Naive thymus-derived CD8-positive, alpha-beta T cell (primary cell): ENCODE measurements around the gene RPL18A. TPM values are rescaled to one million over a fixed set of nuclear protein-coding genes. Genes with fewer than 3 reads are reported as not detected.
"Not testable (repeated sequence)": the region's sequence is repeated elsewhere in the genome, so short reads cannot be mapped to it uniquely, and the experiment has no call there.

ENCODE experiments used
- ATAC-seq, 2 donors: fragments of 150-1000 bp; cut with Tn5 transposase in 1 of 2; sonication (Bioruptor Pico), chemical (Tn5 transposase) in 1 of 2; 1 replicate in 1 of 2; 2 replicates in 1 of 2; pipeline ENCODE4 v1.10.0; 2021; ENCODE audit warnings: mild to moderate bottlenecking in 2 of 2, moderate library complexity in 2 of 2
- POLR2A ChIA-PET: fragments of 350-600 bp; sonication (Branson Sonifier 250); formaldehyde crosslinking; loops from one replicate; lab custom pipeline; 2021; ENCODE audit warnings: antibody characterized with exemption; lab: Charles Lee
- DNase-seq, 10 donors: peaks; one replicate each; pipeline versions ENCODE4 v3.0.0 to v3.0.0-alpha.2; 2020 to 2022
- H3K27ac Mint-ChIP-seq, 10 donors: one replicate each; pipeline ENCODE4 v1.8.0; 2020 to 2022; ENCODE audit warnings: mild to moderate bottlenecking in 10 of 10, mixed read lengths in 10 of 10, moderate library complexity in 4 of 10, inconsistent platforms in 1 of 10
- H3K27me3 Mint-ChIP-seq, 5 donors: one replicate each; pipeline ENCODE4 v1.8.0; 2021 to 2022; ENCODE audit warnings: mixed read lengths in 5 of 5
- H3K36me3 Mint-ChIP-seq, 3 donors: one replicate each; pipeline ENCODE4 v1.8.0; 2020 to 2022; ENCODE audit warnings: mixed read lengths in 3 of 3, mild to moderate bottlenecking in 2 of 3, inconsistent platforms in 1 of 3
- H3K4me1 Mint-ChIP-seq, 4 donors: one replicate each; pipeline ENCODE4 v1.8.0; 2021 to 2022; ENCODE audit warnings: mixed read lengths in 4 of 4
- H3K4me3 Mint-ChIP-seq, 10 donors: one replicate each; pipeline ENCODE4 v1.8.0; 2020 to 2022; ENCODE audit warnings: mild to moderate bottlenecking in 10 of 10, mixed read lengths in 10 of 10, moderate library complexity in 6 of 10, inconsistent platforms in 1 of 10
- H3K9me3 Mint-ChIP-seq, 9 donors: one replicate each; pipeline ENCODE4 v1.8.0; 2020 to 2022; ENCODE audit warnings: mixed read lengths in 9 of 9, mild to moderate bottlenecking in 3 of 9, inconsistent platforms in 1 of 9, moderate library complexity in 1 of 9
- polyA plus RNA-seq, 3 donors: library from polyadenylated mRNA; unstranded; fragments of 300-500 nt; fragmentation: Illumina TruSeq; gene quantifications; one replicate each; pipeline ENCODE4 v1.2.3, GENCODE V29; 2021
- total RNA-seq, 8 experiments: library from RNA in 2 of 8; stranded (reverse) in 2 of 8; gene quantifications; one replicate each; pipeline ENCODE4 v1.2.3 and lab custom pipeline; 2021 to 2026

The RPL18A gene
- total and polyA plus RNA-seq, 5 experiments from 2014 or later: 2,924 to 4,859 (median 3,790) TPM

GRCh38 chr19:17871878-17872250, 12.2 kb downstream of the RPL18A start, which contains the start of gene SLC5A5:
TSS of gene SLC5A5 (plus strand) at chr19:17871945. CDS start at chr19:17872320, 375 bp downstream.
- DNase-seq: peak in 1 of 10 donors; percentile 27
- ATAC-seq: peak; percentile 20 to 31
- peaks cover 2 to 30% (median 17%) of the 10 kb centered on the region in 4 donors for H3K4me1 Mint-ChIP-seq
- POLR2A ChIA-PET: interaction anchor here (0.8 to 4.5 kb wide), 5 partner anchors 9 to 66 kb away, joined by 3 to 48 read pairs (median 8); partner anchors contain the start of genes CCDC124 and RPL18A
- H3K27ac Mint-ChIP-seq: peak within 1 kb of the TSS in 7 of 10 donors; percentile 40 to 85 (median 60)
- H3K9me3 Mint-ChIP-seq: no peaks in the 10 kb centered on the region
- peak within 1 kb of the TSS; percentile 78 to 88 (median 84) for H3K4me3 Mint-ChIP-seq
- no peaks in the 10 kb centered on the region for H3K36me3 Mint-ChIP-seq
- H3K27me3 Mint-ChIP-seq: peaks cover 0 to 2% (median 0%) of the 10 kb centered on the region in 5 donors

DNA sequence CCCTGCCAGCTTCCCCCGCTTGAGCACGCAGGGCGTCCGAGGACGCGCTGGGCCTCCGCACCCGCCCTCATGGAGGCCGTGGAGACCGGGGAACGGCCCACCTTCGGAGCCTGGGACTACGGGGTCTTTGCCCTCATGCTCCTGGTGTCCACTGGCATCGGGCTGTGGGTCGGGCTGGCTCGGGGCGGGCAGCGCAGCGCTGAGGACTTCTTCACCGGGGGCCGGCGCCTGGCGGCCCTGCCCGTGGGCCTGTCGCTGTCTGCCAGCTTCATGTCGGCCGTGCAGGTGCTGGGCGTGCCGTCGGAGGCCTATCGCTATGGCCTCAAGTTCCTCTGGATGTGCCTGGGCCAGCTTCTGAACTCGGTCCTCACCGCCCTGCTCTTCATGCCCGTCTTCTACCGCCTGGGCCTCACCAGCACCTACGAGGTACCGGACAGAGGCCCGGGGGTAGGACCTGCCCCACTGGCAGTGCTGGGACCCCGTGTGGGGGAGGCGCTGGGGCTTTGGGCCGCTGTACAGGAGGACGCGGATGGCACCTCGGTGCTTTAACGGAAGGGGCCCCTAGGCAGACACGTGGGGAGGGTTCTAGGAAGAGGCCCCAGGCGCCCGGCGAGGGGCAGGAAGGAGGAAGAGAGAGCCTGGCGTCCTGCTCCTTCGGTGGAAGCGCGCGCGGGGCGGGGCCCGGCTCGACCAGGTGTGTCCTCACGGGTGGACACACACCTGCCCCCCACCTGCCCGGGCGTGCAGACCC, 12.7 kb downstream of the RPL18A start:
- Mint-ChIP-seq H3K9me3 (no peaks in the 10 kb centered on the region), H3K27me3 (peaks cover 0 to 2% (median 0%) of the 10 kb centered on the region in 5 donors), H3K27ac (peak overlapping the region in 4 of 10 donors; percentile 40 to 85 (median 54)), H3K36me3 (no peaks in the 10 kb centered on the region), H3K4me3 (peak overlapping the region; percentile 59 to 87 (median 82)), H3K4me1 (peaks cover 2 to 30% (median 17%) of the 10 kb centered on the region in 4 donors)
- ATAC-seq: peak; percentile 24 to 33
- POLR2A ChIA-PET: interaction anchor here (0.8 to 4.5 kb wide), 5 partner anchors 9 to 65 kb away, joined by 3 to 48 read pairs (median 8); partner anchors contain the start of genes CCDC124 and RPL18A
- peak in 6 of 10 donors; percentile 25 to 68 (median 34) for DNase-seq

DNA sequence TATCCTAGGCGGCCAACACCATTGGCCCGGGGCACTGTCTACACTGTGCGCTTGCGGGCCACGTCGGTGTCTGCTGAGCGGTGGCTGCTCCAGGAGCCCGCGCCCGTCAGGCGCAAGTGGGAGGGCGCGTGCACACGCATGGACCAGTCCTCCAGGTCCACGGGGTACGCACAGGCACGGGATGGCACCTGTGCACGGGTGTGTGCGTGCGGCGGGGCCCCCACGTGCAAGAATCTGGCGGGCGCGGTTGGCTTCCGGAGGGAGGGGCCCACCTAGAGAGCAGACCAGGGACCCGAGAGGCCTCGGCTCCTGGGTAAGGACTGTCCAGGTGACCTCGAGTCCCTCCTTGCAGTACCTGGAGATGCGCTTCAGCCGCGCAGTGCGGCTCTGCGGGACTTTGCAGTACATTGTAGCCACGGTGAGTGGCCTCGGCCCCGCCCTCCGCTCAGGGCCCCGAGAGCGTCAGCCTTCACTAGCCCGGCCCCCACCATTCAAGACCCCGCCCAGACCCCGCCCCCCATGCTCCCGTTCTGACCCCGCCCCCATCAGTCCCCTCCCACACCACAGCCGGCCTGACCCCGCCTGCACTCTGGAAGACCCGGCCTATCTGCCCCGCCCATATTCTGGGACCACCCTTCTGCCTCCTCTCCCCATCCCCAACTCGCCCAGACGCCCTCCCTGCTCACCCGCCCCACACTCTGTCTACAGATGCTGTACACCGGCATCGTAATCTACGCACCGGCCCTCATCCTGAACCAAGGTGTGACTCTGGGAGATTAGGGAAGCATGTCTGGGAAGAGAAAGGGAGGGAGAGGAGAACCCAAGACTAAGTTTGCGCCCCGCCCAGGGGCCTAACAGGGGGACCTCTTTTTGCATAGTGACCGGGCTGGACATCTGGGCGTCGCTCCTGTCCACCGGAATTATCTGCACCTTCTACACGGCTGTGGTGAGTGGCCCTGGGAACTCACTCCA, 14.4 kb downstream of the RPL18A start:
- Mint-ChIP-seq H3K27me3 (peaks cover 0 to 2% (median 0%) of the 10 kb centered on the region in 5 donors), H3K27ac (peak overlapping the region in 8 of 10 donors; percentile 25 to 92 (median 76)), H3K4me3 (peak overlapping the region; percentile 69 to 89 (median 80)), H3K36me3 (no peaks in the 10 kb centered on the region), H3K4me1 (peaks cover 2 to 30% (median 17%) of the 10 kb centered on the region in 4 donors), H3K9me3 (no peaks in the 10 kb centered on the region)
- POLR2A ChIA-PET: interaction anchor here (1.1 to 4.5 kb wide), 2 partner anchors 14 to 59 kb away, joined by 5 to 48 read pairs; partner anchors contain the start of genes CCDC124 and RPL18A
- ATAC-seq: peak; percentile 74 to 81
- DNase-seq: peak; percentile 49 to 83 (median 68)

GRCh38 chr19:17874758-17875135, 15.0 kb downstream of the RPL18A start:
- Mint-ChIP-seq H3K4me1 (peaks cover 2 to 30% (median 17%) of the 10 kb centered on the region in 4 donors), H3K36me3 (no peaks in the 10 kb centered on the region), H3K4me3 (peak overlapping the region; percentile 65 to 89 (median 74)), H3K27ac (peak overlapping the region in 4 of 10 donors; percentile 15 to 78 (median 62)), H3K9me3 (no peaks in the 10 kb centered on the region), H3K27me3 (peaks cover 0 to 2% (median 0%) of the 10 kb centered on the region in 5 donors)
- no peak for ATAC-seq
- DNase-seq: no peak
- POLR2A ChIA-PET: interaction anchor here (1.1 kb wide), 1 partner anchor 58 kb away, joined by 5 read pairs; the partner anchor contains the start of gene CCDC124

DNA sequence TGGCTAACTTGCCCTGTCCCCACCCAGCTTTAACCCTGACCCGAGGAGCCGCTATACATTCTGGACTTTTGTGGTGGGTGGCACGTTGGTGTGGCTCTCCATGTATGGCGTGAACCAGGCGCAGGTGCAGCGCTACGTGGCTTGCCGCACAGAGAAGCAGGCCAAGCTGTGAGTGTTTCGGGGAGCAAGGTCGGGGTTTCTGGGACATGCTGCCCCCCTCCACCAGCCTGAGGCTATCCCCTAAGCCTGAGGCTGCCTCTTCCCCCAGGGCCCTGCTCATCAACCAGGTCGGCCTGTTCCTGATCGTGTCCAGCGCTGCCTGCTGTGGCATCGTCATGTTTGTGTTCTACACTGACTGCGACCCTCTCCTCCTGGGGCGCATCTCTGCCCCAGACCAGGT, 18.0 kb downstream of the RPL18A start:
- Mint-ChIP-seq H3K9me3 (no peaks in the 10 kb centered on the region), H3K4me3 (no peak overlapping the region), H3K27ac (peak overlapping the region in 2 of 10 donors; percentile 25 to 59), H3K27me3 (no peaks in the 10 kb centered on the region), H3K36me3 (no peaks in the 10 kb centered on the region), H3K4me1 (peaks cover 0 to 12% (median 8%) of the 10 kb centered on the region in 4 donors)
- DNase-seq: no peak
- ATAC-seq: no peak
- POLR2A ChIA-PET: no interaction called here

GRCh38 chr19:17879466-17879865, 19.8 kb downstream of the RPL18A start:
- no peaks in the 10 kb centered on the region for H3K27me3 Mint-ChIP-seq
- no peak overlapping the region for H3K27ac Mint-ChIP-seq
- no peaks in the 10 kb centered on the region for H3K36me3 Mint-ChIP-seq
- POLR2A ChIA-PET: interaction anchor here (1.1 kb wide), 1 partner anchor 53 kb away, joined by 3 read pairs; the partner anchor contains the start of gene CCDC124
- H3K4me1 Mint-ChIP-seq: peaks cover 0 to 4% (median 2%) of the 10 kb centered on the region in 4 donors
- H3K9me3 Mint-ChIP-seq: no peaks in the 10 kb centered on the region
- no peak overlapping the region for H3K4me3 Mint-ChIP-seq
- DNase-seq (no peak), ATAC-seq (no peak)

- Mint-ChIP-seq H3K4me1 (peaks cover 0 to 4% (median 0%) of the 10 kb centered on the region in 4 donors), H3K27ac (no peak overlapping the region), H3K27me3 (no peaks in the 10 kb centered on the region), H3K4me3 (no peak overlapping the region), H3K9me3 (no peaks in the 10 kb centered on the region), H3K36me3 (peaks cover 0 to 3% (median 0%) of the 10 kb centered on the region in 3 donors)
- DNase-seq (no peak), ATAC-seq (no peak)
- POLR2A ChIA-PET: no interaction called here
Observed at GRCh38 chr19:17881701-17882100, 22.0 kb downstream of the RPL18A start.

- DNase-seq (no peak), ATAC-seq (no peak)
- peaks cover 0 to 12% (median 0%) of the 10 kb centered on the region in 3 donors for H3K36me3 Mint-ChIP-seq
- H3K9me3 Mint-ChIP-seq: no peaks in the 10 kb centered on the region
- POLR2A ChIA-PET: interaction anchor here (0.6 kb wide), 1 partner anchor 13 kb away, joined by 4 read pairs; no protein-coding TSS in a partner anchor
- no peak overlapping the region for H3K4me3 Mint-ChIP-seq
- H3K27me3 Mint-ChIP-seq: no peaks in the 10 kb centered on the region
- peaks cover 0 to 6% (median 0%) of the 10 kb centered on the region in 4 donors for H3K4me1 Mint-ChIP-seq
- H3K27ac Mint-ChIP-seq: peak overlapping the region in 1 of 10 donors; percentile 43
Observed at GRCh38 chr19:17883627-17884410, 24.1 kb downstream of the RPL18A start.

DNA sequence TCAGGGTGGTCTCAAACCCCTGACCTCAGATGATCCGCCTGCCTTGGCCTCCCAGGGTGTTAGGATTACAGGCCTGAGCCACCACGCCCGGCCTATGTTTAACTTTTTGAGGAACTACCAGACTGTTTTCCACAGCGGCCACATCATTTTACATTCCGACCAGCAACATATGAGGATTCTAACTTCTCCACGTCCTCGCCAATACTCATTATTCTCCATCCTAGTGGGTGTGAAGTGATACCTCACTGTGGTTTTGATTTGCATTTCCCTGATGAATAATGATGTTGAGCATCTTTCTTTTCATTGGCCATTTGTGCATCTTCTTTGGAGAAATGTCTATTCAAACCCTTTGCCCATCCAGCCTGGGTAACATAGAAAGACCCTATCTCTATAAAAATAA, 26.8 kb downstream of the RPL18A start:
- no peak overlapping the region for H3K27ac Mint-ChIP-seq
- no peak for ATAC-seq
- H3K4me3 Mint-ChIP-seq: no peak overlapping the region
- peaks cover 0 to 24% (median 4%) of the 10 kb centered on the region in 3 donors for H3K36me3 Mint-ChIP-seq
- H3K27me3 Mint-ChIP-seq: no peaks in the 10 kb centered on the region
- POLR2A ChIA-PET: no interaction called here
- H3K9me3 Mint-ChIP-seq: no peaks in the 10 kb centered on the region
- peaks cover 0 to 6% (median 0%) of the 10 kb centered on the region in 4 donors for H3K4me1 Mint-ChIP-seq
- DNase-seq: no peak

DNA sequence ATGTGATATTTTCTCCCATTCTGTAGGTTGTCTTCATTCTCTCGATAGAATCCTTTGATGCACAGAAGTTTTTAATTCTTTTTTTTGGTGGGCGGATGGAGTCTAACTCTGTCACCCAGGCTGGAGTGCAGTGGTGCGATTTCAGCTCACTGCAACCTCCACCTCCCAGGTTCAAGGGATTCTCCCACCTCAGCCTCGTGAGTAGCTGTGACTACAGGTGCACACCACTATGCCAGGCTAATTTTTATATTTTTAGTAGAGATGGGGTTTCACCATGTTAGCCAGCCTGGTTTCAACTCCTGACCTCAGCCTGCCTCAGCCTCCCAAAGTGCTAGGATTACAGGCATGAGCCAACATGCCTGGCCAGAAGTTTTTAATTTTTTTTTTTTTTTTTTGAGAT, 27.5 kb downstream of the RPL18A start:
- H3K4me3 Mint-ChIP-seq, H3K27me3 Mint-ChIP-seq, ATAC-seq, H3K9me3 Mint-ChIP-seq, POLR2A ChIA-PET, DNase-seq, H3K4me1 Mint-ChIP-seq: not testable (repeated sequence)
- H3K36me3 Mint-ChIP-seq: peaks cover 0 to 27% (median 6%) of the 10 kb centered on the region in 3 donors
- H3K27ac Mint-ChIP-seq: peak overlapping the region in 1 of 10 donors; percentile 25

- no peak overlapping the region for H3K27ac Mint-ChIP-seq
- POLR2A ChIA-PET: no interaction called here
Observed at GRCh38 chr19:17888260-17888659, 28.6 kb downstream of the RPL18A start.

More at GRCh38 chr19:17888260-17888659, 28.6 kb downstream of the RPL18A start:
- DNase-seq: no peak
- Mint-ChIP-seq H3K27me3 (no peaks in the 10 kb centered on the region), H3K4me1 (peaks cover 0 to 6% (median 0%) of the 10 kb centered on the region in 4 donors), H3K4me3 (no peak overlapping the region), H3K36me3 (peaks cover 0 to 30% (median 6%) of the 10 kb centered on the region in 3 donors), H3K9me3 (no peaks in the 10 kb centered on the region)
- ATAC-seq: no peak
